ENCODE data around the gene COL1A1. TPM values are rescaled to one million over a fixed set of nuclear protein-coding genes. Genes with fewer than 3 reads are reported as not detected.

COL1A1 gene
- 0.38 and 0.83 TPM in 2 replicates for total RNA-seq (2014; rRNA removed; shearing (Covaris generic))

DNA sequence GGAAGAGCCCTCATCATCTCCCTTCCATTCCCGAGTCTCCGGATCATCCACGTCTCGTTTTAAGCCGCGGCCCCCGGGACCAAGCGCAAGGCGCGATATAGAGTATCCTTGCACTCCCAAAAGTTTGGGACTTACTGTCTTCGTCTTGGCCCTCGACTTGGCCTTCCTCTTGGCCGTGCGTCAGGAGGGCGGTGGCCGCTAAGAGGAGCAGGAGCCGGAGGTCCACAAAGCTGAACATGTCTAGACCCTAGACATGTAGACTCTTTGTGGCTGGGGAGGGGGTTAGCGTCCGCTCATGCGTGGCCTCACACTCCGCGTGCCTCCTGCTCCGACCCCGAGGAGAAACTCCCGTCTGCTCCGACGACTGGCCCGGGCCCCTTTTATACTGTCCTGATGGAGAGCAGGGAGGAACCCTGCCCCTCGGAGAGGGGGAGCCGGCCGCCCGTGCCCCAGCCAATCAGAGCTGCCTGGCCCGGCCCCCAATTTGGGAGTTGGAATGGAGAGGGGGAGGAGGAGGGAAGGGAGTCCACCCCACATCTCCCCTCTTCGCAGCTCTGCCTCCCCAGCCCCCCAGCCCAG lies at the start of gene COL1A1:
Gene COL1A1 (minus strand): TSS at position 356 of the 579 bp plus-strand sequence. CDS start 118 bp downstream, at position 238.
- no peak for DNase-seq (ENCODE audit: low spot score)

DNA sequence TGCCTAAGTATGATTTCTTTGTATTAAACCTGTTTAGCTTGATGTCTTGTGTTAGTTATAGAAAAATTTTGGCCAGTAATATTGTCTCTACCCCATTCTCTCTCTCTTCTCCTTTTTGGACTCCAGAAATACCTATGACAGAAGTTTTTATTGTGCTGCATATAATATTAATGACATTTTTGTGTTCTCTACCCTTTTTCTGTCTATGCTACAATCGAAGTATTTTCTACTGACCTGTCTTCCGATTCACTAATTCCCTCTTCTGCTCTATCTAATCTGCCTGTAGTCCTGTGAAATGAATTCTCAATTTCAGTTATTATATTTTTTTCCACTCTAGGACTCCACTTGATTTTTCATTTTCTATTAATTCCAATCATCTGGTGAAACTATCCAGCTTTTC lies 46.8 kb upstream of the COL1A1 start:
- DNase-seq (ENCODE audit: low spot score), result no peak

DNA sequence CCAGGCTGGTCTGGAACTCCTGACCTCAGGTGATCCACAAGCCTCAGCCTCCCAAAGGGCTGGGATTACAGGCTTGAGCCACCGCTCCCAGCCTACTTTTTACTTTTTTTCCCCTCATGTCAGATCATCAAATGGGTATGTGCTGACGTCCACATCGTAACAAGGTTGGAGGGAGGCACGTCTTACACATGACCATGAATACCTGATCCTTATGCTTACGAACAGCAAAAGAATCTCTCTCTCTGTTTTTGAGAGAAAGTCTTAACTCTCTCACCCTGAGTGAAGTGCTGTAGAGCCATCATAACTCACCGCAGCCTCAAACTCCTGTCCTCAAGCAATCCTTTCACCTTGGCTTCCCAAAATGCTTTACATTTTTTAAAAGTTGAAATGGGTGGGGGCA lies 43.3 kb upstream of the COL1A1 start:
- no peak for DNase-seq (ENCODE audit: low spot score)

DNA sequence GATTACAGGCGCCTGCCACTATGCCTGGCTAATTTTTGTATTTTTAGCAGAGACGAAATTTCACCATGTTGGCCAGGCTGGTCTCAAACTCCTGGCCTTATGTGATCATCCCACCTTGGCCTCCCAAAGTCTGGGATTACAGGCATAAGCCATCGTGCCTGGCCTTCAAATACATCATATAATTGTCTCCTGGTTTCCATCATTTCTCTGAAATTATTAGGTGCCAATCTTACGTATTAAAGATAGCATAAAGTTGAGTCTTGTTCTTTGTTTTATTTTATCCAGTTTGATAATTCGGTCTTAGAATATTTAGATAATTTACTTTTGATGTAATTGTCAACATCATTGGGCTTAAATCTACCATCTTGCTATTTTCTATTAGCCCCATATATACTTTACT lies 40.0 kb upstream of the COL1A1 start:
- DNase-seq (ENCODE audit: low spot score), result no peak

DNA sequence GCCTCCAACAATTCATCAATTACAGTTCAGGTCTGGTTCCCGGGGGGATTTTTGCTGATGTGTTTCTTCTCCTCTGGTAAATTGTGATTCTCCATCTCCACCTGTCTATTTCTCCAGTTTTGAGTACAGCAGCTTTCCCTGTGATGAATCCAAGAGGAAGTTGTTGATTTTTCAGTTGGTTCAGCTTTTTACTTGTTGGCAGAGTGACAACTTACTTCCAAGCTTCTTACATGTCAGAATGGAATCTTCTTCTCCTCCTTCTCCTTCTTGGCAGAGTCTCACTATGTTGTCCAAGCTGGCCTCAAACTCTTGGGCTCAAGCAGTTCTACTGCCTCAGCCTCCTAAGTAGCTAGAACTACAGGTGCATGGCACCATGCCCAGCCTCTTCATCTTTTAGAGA lies 39.4 kb upstream of the COL1A1 start:
- DNase-seq (ENCODE audit: low spot score), result no peak

DNA sequence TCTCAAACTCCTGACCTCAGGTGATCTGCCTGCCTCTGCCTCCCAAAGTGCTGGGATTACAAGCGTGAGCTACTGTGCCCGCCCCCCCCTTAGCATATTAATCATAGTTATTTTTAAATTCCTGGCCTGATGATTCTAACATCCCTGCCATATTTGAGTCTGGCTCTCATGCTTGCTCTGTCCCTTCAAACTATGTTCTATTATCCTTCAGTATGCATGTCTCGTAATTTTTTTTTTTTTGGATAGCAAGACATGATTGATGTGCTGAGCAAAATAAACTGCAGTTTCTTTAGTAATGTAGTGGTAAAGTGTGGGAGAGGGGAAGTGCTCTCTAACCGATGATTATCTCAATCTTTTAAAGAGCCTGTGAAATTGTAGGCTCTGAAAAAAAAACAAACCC lies 38.5 kb upstream of the COL1A1 start:
- no peak for DNase-seq (ENCODE audit: low spot score)

DNA sequence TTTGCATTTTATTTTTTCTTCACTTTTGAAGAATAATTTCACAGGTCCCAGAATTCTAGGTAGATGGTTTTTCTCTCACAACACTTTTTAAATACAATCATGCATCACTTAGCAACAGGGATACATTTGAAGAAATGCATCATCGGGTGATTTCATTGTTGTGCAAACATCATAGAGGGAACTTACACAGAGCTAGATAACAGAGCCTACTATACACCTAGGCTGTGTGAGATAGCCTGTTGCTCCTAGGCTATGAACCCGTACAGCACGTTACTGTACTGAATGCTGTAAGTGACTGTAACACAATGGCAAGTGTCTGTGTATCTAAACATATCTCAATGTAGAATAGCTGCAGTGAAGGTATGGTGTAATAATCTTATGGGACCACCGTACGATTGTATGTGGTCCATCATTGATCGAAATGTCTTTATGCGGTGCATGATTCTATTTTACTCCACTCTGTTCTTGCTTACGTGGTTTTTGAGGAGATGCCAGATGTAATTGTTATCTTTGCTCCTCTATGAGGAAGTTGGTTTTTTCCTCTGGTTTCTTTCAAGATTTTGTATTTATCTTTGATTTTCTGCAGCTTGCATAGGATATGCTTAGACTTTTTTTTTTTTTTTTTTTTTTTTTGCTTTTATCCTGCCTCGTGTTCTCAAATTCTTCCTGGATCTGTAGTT lies 37.3 kb upstream of the COL1A1 start:
- no peak for DNase-seq (ENCODE audit: low spot score)

DNA sequence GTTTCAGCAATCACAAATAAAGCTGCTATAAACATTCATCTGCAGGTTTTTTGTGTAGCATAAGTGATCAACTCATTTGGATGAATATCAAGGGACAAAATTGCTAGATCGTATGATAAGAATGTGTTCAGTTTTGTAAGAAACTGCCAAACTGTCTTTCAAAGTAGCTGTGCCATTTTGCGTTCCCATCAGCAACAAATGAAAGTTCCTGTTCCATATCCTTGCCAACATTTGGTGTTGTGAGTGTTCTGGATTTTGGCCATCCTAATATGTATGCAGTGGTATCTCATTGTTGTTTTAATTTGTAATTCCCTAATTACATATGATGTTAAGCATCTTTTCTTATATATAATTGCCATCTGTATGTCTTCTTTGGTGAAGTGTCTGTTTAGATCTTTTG lies 36.5 kb upstream of the COL1A1 start:
- DNase-seq (ENCODE audit: low spot score), result no peak

DNA sequence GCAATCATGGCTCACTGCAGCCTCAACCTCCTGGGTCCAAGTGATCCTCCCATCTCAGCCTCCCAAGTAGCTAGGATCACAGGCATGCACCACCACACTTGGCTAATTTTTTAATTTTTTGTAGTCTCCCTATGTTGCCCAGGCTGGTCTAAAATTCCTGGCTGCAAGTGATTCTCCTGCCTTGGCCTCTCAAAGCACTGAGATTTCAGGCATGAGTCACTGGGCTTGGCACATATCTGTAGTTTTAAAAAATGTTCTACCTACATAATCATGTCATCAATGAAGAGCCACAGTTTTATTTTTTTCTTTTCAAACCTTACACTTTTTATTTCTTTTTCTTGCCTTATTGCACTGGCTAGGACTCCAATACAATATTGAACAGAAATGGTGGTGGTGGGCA lies 33.1 kb upstream of the COL1A1 start:
- no peak for DNase-seq (ENCODE audit: low spot score)

DNA sequence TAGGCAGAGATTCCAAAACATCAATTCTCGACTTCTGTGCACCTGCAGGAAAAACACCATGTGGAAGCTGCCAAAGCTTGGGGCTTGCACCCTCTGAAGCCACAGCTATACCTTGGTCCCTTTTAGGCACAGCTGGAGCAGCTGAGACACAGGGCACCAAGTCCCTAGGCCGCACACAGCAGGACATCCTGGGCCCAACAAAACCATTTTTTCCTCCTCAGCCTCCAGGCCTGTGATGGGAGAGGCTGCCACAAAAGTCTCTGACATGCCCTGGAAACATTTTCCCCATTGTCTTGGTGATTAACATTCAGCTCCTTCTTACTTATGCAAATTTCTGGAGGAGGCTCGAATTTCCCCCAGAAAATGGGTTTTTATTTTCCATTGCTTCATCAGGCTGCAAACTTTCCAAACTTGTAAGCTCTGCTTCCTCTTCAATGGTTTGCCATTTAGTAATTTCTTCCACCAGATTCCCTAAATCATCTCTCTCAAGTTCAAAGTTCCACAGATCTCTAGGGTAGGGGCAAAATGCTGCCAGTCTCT lies 24.3 kb upstream of the COL1A1 start:
- DNase-seq (ENCODE audit: low spot score), result no peak

DNA sequence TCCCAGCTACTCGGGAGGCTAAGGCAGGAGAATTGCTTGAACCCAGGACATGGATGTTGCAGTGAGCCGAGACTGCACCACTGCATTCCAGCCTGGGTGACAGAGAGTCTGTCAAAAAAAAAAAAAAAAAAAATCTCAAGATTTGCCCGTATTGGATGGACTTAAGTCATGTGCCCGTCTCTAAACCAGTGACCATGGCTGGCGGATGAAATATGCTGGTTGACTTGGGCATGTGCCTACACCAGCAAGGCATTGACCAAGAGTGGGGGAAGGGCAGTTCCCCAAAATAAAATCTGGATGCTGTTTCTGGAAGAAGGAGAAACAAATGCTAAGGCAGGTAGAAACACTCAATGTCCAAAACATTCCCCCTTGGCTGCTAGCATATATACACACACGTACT lies 21.5 kb upstream of the COL1A1 start:
- DNase-seq (ENCODE audit: low spot score), result no peak

DNA sequence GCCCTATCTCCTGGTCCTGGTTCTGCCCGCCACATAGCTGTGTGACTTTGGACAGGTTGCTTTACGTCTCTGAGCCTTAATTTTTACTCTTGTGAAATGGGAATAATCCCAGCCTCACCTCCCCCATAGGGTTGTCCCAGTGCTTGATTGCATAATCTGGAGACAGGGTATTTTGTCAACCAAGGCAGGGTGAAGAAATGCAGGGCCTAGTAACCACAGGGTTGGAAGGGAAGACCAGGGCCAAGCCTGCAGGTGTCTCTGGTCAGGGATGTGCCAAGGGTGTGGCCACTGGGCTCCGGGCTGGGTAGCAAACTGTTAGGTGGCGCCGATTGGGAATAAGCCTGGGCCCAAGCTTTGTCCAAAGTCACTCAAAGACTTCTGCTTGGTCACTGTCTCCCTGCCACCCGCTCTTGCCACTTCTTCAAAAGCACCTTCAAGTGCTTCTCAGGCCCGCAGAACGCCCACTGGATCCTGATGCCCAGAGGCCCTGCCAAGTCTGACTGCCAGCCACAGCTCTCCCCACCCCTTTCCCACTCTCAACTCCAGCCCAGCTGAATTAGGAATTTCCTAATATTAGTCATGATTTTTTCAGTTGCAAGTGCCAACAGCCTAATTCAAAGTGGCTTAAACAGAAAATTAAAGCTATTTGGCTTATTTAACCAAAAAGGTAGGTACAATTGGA lies 20.6 kb upstream of the COL1A1 start:
- no peak for DNase-seq (ENCODE audit: low spot score)

DNA sequence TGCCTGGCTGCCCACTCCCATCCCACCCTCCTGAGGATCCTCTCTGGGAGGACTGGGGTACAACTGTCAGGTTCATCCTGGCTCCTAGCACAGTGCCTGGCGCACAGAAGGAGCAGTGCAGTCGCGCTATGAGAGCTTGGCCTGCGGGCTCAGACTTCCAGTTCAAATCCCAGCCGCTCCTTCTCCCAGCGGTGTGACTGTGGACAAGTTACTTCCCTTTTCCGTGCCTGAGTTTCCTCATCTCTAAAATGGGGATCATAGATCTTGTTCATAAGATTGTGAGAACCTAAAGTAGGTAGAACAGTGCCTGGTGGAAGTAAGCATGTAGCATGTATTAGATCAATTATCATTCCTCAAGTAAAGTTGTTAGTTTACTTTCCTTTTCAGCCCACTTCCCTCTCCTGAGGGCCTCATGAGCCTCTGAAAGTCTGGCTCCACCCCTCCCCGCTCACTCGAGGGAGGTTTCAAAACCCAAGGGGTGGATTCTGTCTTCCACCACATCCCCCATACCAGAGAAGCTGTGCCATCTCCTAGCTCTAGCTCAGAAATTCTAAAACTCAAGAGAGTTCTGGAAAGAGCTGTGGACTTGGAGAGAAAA lies 19.9 kb upstream of the COL1A1 start:
- DNase-seq (ENCODE audit: low spot score), result no peak

DNA sequence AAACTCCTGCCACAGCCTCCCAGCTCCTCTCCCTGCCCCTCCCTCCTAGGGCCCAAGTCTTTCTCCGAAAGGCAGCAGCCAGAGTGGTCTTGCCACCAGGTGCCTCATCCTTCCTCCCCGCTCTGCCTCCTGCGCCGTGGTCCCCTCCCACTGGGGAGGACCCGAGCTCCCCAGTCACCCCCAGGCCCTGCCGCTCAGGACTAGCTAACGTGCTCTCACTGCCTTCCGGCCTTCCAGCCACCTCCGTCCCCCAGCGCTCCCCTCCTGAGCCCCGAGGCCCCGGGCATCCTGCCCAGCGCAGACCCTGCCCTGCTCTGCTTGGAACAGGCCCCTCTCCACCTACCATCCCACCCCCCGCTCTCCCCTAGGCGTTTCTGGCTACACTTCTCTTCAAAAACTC lies 19.4 kb upstream of the COL1A1 start:
- no peak for DNase-seq (ENCODE audit: low spot score)

DNA sequence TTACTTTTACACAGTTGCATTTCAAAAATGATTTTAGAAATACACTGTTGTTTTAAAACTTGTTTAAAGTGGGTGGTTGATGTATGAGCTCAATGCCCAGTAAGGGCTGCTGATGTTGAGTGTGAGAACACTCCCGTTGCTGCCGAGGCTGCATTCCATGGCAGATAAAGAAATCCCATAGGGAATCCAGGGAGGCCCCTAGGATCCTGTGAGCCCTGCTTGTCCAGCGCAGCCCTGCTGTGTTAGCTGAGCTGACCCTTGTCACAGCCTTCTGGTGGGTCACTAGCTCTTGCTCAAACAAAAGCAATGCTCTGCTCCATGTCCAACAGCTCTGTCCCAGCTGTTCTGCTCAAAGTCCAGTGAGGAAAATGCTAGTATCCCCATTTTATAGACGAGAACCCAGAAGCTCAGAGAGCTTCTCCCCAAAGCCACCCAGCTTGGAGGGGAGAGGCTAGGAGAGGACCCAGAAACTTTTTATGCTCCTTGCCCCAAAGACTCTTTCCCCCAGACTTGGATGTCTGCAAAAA lies 18.6 kb upstream of the COL1A1 start:
- no peak for DNase-seq (ENCODE audit: low spot score)

DNA sequence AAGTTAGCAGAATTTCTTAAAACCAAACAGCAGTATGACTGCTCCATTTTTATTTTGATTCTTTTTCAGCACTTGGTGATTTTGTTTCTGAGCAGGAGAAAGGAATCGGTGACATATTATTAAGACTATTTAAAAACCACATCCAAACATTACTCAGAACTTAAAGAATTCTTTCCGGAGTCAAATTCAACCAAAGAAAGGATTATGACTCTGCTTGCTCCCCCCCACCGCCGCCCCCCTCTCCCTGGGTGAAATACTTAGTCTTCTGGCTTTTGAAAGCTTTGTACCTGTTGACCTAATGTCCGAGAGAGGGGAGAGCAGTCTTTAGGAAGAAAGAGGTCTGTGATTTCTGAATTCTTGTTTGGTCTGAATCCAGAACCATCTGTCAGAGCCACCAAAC lies 17.9 kb upstream of the COL1A1 start:
- no peak for DNase-seq (ENCODE audit: low spot score)

DNA sequence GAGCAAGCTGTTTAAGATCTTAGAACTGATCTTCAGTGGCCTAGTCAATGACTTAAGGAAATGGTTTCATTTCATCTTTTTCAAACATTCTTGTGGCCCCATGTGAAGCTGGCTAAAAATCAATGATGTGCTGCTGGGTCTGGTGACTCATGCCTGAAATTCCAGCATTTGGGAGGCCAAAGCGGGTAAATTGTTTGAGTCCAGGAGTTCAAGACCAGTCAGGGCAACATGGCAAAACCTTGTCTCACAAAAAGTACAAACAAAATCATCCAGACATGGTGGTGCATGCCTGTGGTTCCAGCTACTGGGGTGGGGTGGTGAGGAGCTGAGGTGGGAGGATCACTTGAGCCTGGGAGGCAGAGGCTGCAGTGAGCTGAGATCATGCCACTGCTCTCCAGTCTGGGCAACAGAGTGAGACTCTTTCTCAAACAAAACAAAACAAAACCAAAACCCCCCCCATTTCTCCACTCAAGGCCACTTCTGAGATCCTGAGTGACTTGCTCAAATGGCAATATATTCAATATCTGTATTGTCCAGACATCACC lies 17.4 kb upstream of the COL1A1 start:
- no peak for DNase-seq (ENCODE audit: low spot score)

DNA sequence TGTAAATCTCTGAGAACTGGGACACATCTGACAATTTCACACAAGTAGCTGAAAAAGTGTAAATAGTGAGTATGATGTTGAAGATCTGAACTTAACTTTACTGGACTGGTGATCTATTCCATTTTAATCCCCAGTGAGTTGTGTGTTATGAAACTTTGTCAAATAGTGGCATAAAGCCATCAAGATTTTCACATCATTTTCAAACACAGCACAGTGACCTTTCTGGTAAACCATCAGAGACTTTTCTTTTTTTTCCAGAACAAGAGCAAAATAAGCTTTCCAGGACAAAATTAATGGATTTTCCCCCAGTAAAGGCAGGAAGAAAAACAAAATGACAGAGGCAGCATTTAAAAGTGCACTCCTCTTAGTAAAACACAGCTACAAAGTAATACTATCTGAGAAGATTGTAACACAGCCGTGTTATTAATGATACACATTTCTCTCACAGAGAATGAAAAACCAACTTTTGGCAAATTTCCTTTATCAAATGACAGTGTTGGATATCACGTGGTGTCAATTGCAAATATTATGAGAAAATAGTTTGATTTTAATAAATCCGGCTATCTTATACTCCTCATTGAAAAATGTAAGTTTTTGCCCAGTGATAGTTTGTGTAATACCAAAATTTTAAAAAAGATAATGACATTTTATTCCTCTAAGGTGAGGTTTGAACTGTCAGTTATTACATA lies 16.8 kb upstream of the COL1A1 start:
- no peak for DNase-seq (ENCODE audit: low spot score)

DNA sequence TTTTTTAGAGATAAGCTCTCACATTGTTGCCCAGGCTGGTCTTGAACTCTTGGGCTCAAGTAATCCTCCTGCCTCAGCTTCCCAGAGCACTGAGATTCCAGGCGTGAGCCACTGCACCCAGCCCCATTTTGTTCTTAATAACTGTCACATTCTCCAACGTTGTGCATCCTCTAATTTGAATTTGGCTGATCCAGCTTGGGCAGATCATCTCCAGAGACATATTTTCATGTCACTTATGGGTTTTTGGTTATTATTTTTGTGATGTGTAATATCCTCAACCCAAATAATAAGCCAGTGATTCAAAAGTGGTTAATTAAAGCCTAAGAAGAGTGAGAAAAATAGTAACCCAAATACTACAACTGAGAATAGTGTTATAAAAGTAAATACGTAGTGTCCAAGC lies 16.2 kb upstream of the COL1A1 start:
- no peak for DNase-seq (ENCODE audit: low spot score)

DNA sequence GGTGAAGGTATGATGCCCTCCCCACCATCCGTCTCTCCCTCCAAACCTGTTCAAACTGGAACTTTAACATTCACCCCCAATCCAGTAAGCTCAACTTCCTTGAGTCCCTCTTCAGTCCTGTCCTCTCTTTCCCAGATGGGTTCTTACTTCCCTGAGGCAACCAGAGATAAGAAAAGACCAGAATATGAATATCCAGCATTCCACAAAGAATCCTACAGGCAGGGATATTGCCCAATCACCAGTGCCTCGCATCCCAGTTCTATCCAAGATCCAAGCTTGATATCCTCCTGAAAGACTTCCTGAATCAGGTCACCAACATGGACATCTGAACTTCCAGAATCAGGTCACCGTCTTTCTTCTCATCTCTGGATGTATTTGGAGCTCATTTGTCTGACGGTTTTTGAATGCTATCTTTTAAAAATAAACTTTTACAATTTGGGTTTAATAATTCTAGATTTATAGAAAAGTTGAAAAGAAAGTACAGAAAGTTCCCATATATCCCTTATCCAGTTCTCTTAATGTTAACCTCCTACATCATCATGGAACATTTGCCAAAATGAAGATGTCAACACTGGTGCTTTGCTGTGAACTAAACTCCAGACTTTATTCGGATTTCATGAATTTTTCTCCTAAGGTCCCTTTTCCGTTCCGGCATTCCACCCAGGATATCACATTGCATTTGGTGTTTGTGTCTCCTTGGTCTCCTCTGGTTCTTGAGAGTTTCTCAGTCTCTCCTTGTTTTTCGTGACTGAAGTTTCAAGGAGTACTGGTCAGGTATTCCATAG lies 13.7 kb upstream of the COL1A1 start:
- no peak for DNase-seq (ENCODE audit: low spot score)
